Mucosa of stomach (tissue), 1 donor: ENCODE measurements around the gene SORBS1.

Experiments
- H3K27me3 ChIP-seq: one replicate; pipeline ENCODE4 v1.7.0; 2013; ENCODE audit warnings: mild to moderate bottlenecking, low read length; ENCODE audit not compliant: control insufficient read depth, insufficient read depth
- H3K36me3 ChIP-seq: one replicate; pipeline ENCODE4 v1.7.0; 2013; ENCODE audit warnings: low read length; ENCODE audit not compliant: control insufficient read depth, insufficient read depth
- H3K4me1 ChIP-seq: one replicate; pipeline ENCODE4 v1.7.0; 2013; ENCODE audit warnings: mild to moderate bottlenecking, low read length; ENCODE audit not compliant: control insufficient read depth, insufficient read depth
- H3K4me3 ChIP-seq: one replicate; pipeline ENCODE4 v1.7.0; 2013; ENCODE audit warnings: low read length
- H3K9ac ChIP-seq: one replicate; pipeline ENCODE4 v1.7.0; 2013; ENCODE audit warnings: mild to moderate bottlenecking, low read length, moderate library complexity
- H3K9me3 ChIP-seq: one replicate; pipeline ENCODE4 v1.7.0; 2013; ENCODE audit warnings: mild to moderate bottlenecking, low read length, moderate library complexity; ENCODE audit not compliant: control insufficient read depth
- donor health status: Pancreatic carcinoma.

Gene SORBS1

DNA sequence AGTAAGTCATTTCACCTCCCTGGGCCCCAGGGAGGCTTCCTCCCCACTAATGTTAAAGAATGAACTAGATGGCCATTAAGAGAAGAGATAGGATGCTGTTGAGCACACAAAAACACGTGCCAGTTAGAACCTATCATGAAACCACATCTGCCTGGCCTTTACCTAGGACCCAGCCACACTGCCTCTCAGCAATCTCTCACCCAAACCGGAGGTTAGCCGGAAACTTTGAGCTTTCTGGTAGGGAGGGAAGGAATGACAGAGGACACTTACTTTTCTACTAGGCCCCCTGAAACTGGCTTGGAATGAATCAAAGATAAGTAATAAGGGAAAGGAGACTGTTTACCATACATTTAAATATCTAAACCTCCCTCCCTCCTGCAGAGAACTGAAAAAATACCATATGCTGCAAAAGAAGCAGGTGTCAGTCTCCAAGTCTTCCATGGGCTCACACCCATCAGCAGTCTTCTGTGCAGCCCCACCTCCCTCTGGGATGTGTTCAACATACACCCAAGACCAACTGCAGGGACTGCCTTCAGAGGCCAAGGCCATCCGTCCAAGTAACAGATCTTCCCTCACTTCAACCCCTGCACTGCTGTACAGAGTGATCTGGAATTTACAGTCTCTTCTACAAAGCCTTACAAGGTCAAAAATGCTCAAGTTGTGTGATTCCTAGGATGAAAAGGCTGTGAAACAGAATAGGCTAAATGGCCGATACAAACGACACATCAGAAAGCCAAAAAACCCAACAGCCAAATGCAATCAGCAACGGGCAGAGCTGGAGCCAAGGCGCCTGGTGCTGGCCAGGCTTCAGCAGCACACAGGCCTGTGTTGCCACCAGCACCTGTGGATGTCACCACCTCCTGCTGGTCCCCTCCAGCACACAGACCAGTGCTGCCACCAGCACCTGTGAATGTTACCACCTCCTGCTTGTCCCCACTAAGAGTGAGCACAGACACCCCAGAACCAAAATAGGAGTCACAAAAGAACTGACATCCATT is 42.4 kb downstream of the SORBS1 start:
- Histone ChIP-seq H3K4me3 (no peak overlapping the region), H3K9me3 (no peaks in the 10 kb centered on the region), H3K4me1 (peaks cover 57% of the 10 kb centered on the region), H3K36me3 (no peaks in the 10 kb centered on the region), H3K27me3 (no peaks in the 10 kb centered on the region), H3K9ac (no peak overlapping the region)

- Histone ChIP-seq H3K27me3 (no peaks in the 10 kb centered on the region), H3K4me3 (no peak overlapping the region), H3K36me3 (no peaks in the 10 kb centered on the region), H3K9ac (no peak overlapping the region), H3K4me1 (peaks cover 63% of the 10 kb centered on the region), H3K9me3 (no peaks in the 10 kb centered on the region)
Observed at GRCh38 chr10:95517536-95518454, 43.4 kb downstream of the SORBS1 start.

- H3K4me3 ChIP-seq = no peak overlapping the region
- no peaks in the 10 kb centered on the region for H3K27me3 ChIP-seq
- H3K9ac ChIP-seq = no peak overlapping the region
- no peaks in the 10 kb centered on the region for H3K36me3 ChIP-seq
- H3K9me3 ChIP-seq = no peaks in the 10 kb centered on the region
- peaks cover 72% of the 10 kb centered on the region for H3K4me1 ChIP-seq
Observed at GRCh38 chr10:95516774-95517373, 44.3 kb downstream of the SORBS1 start.

- H3K9me3 ChIP-seq = no peaks in the 10 kb centered on the region
- H3K36me3 ChIP-seq = no peaks in the 10 kb centered on the region
- H3K9ac ChIP-seq = peak overlapping the region; percentile 12
- H3K4me1 ChIP-seq = peaks cover 84% of the 10 kb centered on the region
- H3K27me3 ChIP-seq = no peaks in the 10 kb centered on the region
- no peak overlapping the region for H3K4me3 ChIP-seq
Observed at GRCh38 chr10:95513941-95514392, 47.2 kb downstream of the SORBS1 start.

DNA sequence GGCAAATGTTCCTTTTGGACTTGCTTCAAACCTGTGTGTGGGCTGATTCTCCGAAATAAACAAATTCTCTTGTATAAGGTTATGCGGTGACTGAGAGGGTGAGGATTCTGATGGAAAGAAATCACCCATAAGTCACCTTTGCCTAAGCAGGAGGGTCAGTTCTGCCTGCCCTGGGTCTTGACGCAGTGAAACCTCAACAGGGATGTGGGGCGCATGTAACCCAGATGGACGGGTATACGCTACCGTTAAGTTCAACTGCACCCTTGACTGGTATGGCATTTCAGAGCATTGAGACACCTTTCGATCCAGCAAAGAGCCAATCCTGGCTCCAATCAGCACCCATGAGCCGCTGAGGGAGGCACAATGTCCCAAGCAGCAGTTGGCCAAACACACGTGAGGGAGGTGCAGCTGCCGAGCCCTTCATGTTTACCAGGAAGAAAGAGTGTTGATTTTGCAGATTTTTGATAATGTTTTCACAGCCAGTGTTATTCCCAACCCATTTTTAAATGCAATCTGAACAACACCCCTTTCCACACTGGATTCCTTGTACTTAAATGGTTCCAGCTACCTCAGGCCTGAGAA is 48.1 kb downstream of the SORBS1 start:
- Histone ChIP-seq H3K9ac (peak overlapping the region; percentile 32), H3K27me3 (no peaks in the 10 kb centered on the region), H3K36me3 (no peaks in the 10 kb centered on the region), H3K4me3 (no peak overlapping the region), H3K9me3 (no peaks in the 10 kb centered on the region), H3K4me1 (peaks cover 82% of the 10 kb centered on the region)

DNA sequence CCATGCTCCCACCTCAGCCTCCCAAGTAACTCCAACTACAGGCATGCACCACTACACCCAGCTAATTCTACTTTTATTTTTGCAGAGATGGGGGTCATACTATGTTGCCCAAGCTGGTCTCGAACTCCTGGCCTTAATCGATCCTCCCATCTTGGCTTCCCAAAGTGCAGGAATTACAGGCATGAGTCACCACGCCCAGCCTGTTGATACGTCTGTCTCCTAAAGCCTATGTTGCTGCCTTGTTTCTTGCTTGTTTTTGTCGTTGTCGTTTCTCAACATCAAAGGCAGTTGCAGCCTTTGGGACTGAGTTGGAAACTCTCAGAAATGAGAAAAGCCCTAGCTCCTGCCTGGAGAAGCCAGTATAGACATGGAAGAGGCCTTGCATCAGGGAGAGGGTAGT is 49.9 kb downstream of the SORBS1 start:
- H3K9ac ChIP-seq = no peak overlapping the region
- H3K36me3 ChIP-seq = no peaks in the 10 kb centered on the region
- H3K9me3 ChIP-seq = no peaks in the 10 kb centered on the region
- H3K4me1 ChIP-seq = peaks cover 69% of the 10 kb centered on the region
- no peaks in the 10 kb centered on the region for H3K27me3 ChIP-seq
- no peak overlapping the region for H3K4me3 ChIP-seq

DNA sequence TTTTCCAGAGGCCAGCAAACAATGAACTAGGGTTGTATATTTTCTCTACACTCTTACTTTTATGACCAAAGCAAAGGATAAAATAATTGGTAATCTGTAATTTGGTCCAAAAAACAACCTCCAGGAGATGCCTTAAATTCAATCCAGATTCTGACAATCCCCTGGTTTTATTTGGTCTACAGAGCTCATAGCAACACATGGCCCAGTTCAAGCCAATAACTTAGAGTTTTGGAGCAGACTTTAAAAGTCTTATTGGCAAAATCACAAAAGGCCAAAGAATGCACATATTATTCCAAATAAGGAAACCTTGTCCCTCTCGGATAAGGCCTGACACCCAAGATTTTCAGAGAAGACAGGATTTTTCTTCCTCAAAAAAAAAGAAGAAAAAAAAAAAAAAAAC is 51.9 kb downstream of the SORBS1 start:
- H3K9ac ChIP-seq = no peak overlapping the region
- H3K4me3 ChIP-seq = no peak overlapping the region
- H3K9me3 ChIP-seq = no peaks in the 10 kb centered on the region
- no peaks in the 10 kb centered on the region for H3K36me3 ChIP-seq
- peaks cover 70% of the 10 kb centered on the region for H3K4me1 ChIP-seq
- no peaks in the 10 kb centered on the region for H3K27me3 ChIP-seq

DNA sequence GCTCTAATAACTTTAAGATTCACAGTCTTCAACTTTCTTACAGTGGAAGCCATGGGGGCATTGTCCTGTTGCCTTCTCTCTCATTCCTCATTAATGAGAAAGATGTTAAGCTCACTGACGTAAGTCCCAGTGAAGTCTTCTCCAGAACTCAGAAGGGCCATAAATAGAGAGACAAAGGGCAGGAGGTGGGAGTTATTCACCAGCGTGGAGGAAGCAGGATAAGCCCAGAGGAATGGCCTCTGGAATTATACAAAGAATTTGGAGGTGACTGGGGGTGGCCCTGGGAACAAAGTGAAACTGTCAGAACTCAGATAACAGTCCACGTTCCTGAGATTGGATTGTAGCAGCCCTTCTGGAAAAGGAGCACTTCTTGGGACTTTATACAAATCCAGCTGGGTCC is 52.4 kb downstream of the SORBS1 start:
- Histone ChIP-seq H3K4me1 (peaks cover 70% of the 10 kb centered on the region), H3K27me3 (no peaks in the 10 kb centered on the region), H3K4me3 (no peak overlapping the region), H3K9me3 (no peaks in the 10 kb centered on the region), H3K36me3 (no peaks in the 10 kb centered on the region), H3K9ac (peak overlapping the region; percentile 24)

DNA sequence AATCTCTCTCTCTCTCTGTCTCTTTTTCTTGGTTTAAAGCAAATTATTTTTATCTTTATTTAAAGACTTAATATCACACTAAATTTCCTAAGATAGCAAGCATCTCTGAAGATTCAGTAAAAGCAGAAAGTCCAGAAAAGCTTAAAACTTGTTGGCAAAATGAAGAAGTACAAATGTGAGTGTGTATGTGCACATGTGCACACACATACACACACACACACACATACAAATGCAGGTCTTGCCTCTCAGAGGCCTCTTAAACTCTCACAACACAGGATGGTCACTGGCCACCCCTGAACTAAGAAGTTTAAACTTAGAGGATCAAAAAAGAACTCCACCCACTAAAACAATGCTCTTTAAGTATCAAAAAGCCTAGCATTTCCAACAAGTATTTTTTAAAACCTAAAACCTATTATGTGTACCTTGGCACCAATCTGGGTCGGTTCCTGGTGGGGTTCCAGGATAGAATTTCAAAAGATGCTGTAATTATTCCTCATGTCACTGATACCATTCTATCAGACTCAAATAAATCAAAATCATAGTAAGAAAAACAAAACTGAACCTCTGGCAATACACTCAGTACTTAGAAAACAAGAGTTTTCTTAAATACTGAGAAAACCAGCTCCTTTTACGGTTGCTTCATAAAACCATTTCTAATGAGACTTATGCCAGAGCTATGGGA is 55.0 kb downstream of the SORBS1 start:
- Histone ChIP-seq H3K4me3 (no peak overlapping the region), H3K4me1 (peaks cover 71% of the 10 kb centered on the region), H3K9ac (no peak overlapping the region), H3K36me3 (no peaks in the 10 kb centered on the region), H3K9me3 (no peaks in the 10 kb centered on the region), H3K27me3 (no peaks in the 10 kb centered on the region)

GRCh38 chr10:95505641-95506040 is 55.5 kb downstream of the SORBS1 start:
- Histone ChIP-seq H3K9me3 (no peaks in the 10 kb centered on the region), H3K4me3 (no peak overlapping the region), H3K4me1 (peaks cover 66% of the 10 kb centered on the region), H3K36me3 (no peaks in the 10 kb centered on the region), H3K27me3 (no peaks in the 10 kb centered on the region), H3K9ac (peak overlapping the region; percentile 22)

- Histone ChIP-seq H3K4me1 (peaks cover 66% of the 10 kb centered on the region), H3K9ac (peak overlapping the region; percentile 22), H3K36me3 (no peaks in the 10 kb centered on the region), H3K27me3 (no peaks in the 10 kb centered on the region), H3K4me3 (no peak overlapping the region), H3K9me3 (no peaks in the 10 kb centered on the region)
Observed at GRCh38 chr10:95505084-95505610, 56.0 kb downstream of the SORBS1 start.
